PC-9 (cell line): ENCODE measurements around the gene CIAPIN1. TPM values are rescaled to one million over a fixed set of nuclear protein-coding genes. Genes with fewer than 3 reads are reported as not detected.

Experiments used
- BruUV-seq: library from RNA; stranded (reverse); fragments of 400-500 nt; replicated peaks from 2 replicates; lab custom pipeline; 2021; lab: Mats Ljungman, UMichigan
- CTCF ChIA-PET: fragments of 300-600 bp; sonication (Branson Sonifier 250); formaldehyde crosslinking; loops from one replicate; lab custom pipeline; 2022; ENCODE audit warnings: antibody characterized with exemption; lab: Charles Lee
- POLR2A ChIA-PET: fragments of 300-600 bp; sonication (Branson Sonifier 250); formaldehyde crosslinking; loops from one replicate; lab custom pipeline; 2022; ENCODE audit warnings: antibody characterized with exemption; ENCODE audit not compliant: unreplicated experiment; lab: Charles Lee
- DNase-seq, 2 experiments: peaks; one replicate each; pipeline versions ENCODE4 v3.0.0 to v3.0.0-alpha.2; 2015 to 2022; ENCODE audit warnings: mixed read lengths in 1 of 2
- H2AFZ ChIP-seq: fragments of 200-600 bp; sonication (generic); 2 replicates; pipeline ENCODE4 v1.8.1; 2017; ENCODE audit warnings: antibody characterized with exemption
- H3F3A ChIP-seq: fragments of 200-600 bp; sonication (generic); 2 replicates; pipeline ENCODE4 v1.8.1; 2017; ENCODE audit warnings: antibody characterized with exemption, mild to moderate bottlenecking, low read depth; ENCODE audit not compliant: insufficient read depth
- H3K27ac ChIP-seq: fragments of 200-600 bp; sonication (generic); 2 replicates; pipeline ENCODE4 v1.6.1; 2016; ENCODE audit warnings: mixed run types
- H3K27me3 ChIP-seq: fragments of 200-600 bp; sonication (generic); 2 replicates; pipeline ENCODE4 v1.6.1; 2016; ENCODE audit warnings: low read depth, mixed run types; ENCODE audit not compliant: insufficient read depth
- H3K36me3 ChIP-seq: fragments of 200-600 bp; sonication (generic); 2 replicates; pipeline ENCODE4 v1.6.1; 2016; ENCODE audit warnings: low read depth, mixed run types
- H3K4me1 ChIP-seq: fragments of 200-600 bp; sonication (generic); replicated peaks from 2 replicates; pipeline ENCODE4 v1.6.1; 2016; ENCODE audit warnings: mixed run types; ENCODE audit not compliant: insufficient read depth
- H3K4me2 ChIP-seq: fragments of 200-600 bp; sonication (generic); 2 replicates; pipeline ENCODE4 v1.6.1; 2017; ENCODE audit warnings: mixed run types
- H3K4me3 ChIP-seq: fragments of 200-600 bp; sonication (generic); 2 replicates; pipeline ENCODE4 v1.6.1; 2016; ENCODE audit warnings: mixed run types
- H3K79me2 ChIP-seq: fragments of 200-600 bp; sonication (generic); 2 replicates; pipeline ENCODE4 v1.6.1; 2017; ENCODE audit warnings: low read depth, mixed run types
- H3K9me2 ChIP-seq: fragments of 200-600 bp; sonication (generic); 2 replicates; pipeline ENCODE4 v1.8.1; 2017; ENCODE audit warnings: mild to moderate bottlenecking; ENCODE audit not compliant: insufficient read depth
- H3K9me3 ChIP-seq: fragments of 200-600 bp; sonication (generic); 2 replicates; pipeline ENCODE4 v1.8.1; 2016; ENCODE audit warnings: low read depth; ENCODE audit not compliant: insufficient read depth
- H4K20me1 ChIP-seq: fragments of 200-600 bp; sonication (generic); 2 replicates; pipeline ENCODE4 v1.8.1; 2017; ENCODE audit not compliant: insufficient read depth
- CTCF ChIP-seq: fragments of 200-600 bp; sonication (generic); conservative IDR thresholded peaks from 2 replicates; pipeline ENCODE4 v1.6.1; 2017; ENCODE audit warnings: mixed run types, antibody characterized with exemption, mild to moderate bottlenecking, moderate library complexity
- EZH2 ChIP-seq: fragments of 200-600 bp; sonication (generic); IDR thresholded peaks from 2 replicates; pipeline ENCODE4 v1.8.0; 2017; ENCODE audit warnings: antibody characterized with exemption, low read depth
- intact Hi-C: fragments of 100-400 bp; cut with micrococcal nuclease; formaldehyde crosslinking; loops from one replicate; pipeline ENCODE4 v1.10.0; 2022; ENCODE audit not compliant: unreplicated experiment
- total RNA-seq: library from RNA; stranded (reverse); gene quantifications from 2 replicates; pipeline ENCODE4 v1.2.3, GENCODE V29; 2021

Gene CIAPIN1
- total RNA-seq, 1 experiment from 2014 or later, result 51.4 TPM

- Histone ChIP-seq H4K20me1 (no peaks in the 10 kb centered on the region), H3F3A (peaks cover 32% of the 10 kb centered on the region), H3K36me3 (no peaks in the 10 kb centered on the region), H3K27ac (no peak overlapping the region), H2AFZ (no peak overlapping the region), H3K79me2 (no peaks in the 10 kb centered on the region), H3K4me3 (no peak overlapping the region), H3K4me2 (no peak overlapping the region), H3K9me3 (no peaks in the 10 kb centered on the region), H3K4me1 (peaks cover 32% of the 10 kb centered on the region), H3K27me3 (no peaks in the 10 kb centered on the region), H3K9me2 (no peaks in the 10 kb centered on the region)
- POLR2A ChIA-PET, result no interaction called here
- intact Hi-C loops, result no loop called here
- TF ChIP-seq CTCF, result no peak
- TF ChIP-seq EZH2, result no peak
- BruUV-seq, result no TSS peak
- CTCF ChIA-PET, result no interaction called here
- peak in 1 of 2 experiments; percentile 12 for DNase-seq
Measured at GRCh38 chr16:57396786-57397185, 50.4 kb downstream of the CIAPIN1 start.

DNA sequence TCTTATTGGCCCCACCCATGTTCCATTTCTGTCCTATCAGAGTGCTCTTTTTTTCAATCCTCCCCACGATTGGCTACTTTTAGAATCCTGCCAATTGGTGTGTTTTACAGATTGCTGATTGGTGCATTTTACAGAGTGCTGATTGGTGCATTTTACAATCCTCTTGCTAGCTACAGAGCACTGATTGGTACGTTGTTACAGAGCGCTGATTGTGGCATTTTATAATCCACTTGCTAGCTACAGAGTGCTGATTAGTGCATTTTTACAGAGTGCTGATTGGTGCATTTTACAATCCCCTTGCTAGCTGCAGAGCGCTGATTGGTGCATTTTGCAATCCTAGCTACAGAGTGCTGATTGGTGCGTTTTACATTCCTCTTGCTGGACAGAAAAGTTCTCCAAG is 52.2 kb downstream of the CIAPIN1 start:
- Histone ChIP-seq H3K9me3 (no peaks in the 10 kb centered on the region), H3K4me1 (peaks cover 33% of the 10 kb centered on the region), H3K27me3 (no peaks in the 10 kb centered on the region), H3K79me2 (no peaks in the 10 kb centered on the region), H3K4me3 (no peak overlapping the region), H3K4me2 (no peak overlapping the region), H3K27ac (no peak overlapping the region), H3K9me2 (no peaks in the 10 kb centered on the region), H4K20me1 (no peaks in the 10 kb centered on the region), H2AFZ (no peak overlapping the region), H3K36me3 (no peaks in the 10 kb centered on the region), H3F3A (peaks cover 37% of the 10 kb centered on the region)
- intact Hi-C loops, result no loop called here
- no TSS peak for BruUV-seq
- ChIA-PET POLR2A (interaction anchor here (0.5 to 1.0 kb wide), 2 partner anchors 17 to 52 kb away, joined by 6 to 8 read pairs; partner anchors contain the start of genes CIAPIN1 and COQ9), CTCF (no interaction called here)
- no peak for TF ChIP-seq EZH2
- TF ChIP-seq CTCF, result no peak
- peak in 1 of 2 experiments; percentile 28 for DNase-seq

DNA sequence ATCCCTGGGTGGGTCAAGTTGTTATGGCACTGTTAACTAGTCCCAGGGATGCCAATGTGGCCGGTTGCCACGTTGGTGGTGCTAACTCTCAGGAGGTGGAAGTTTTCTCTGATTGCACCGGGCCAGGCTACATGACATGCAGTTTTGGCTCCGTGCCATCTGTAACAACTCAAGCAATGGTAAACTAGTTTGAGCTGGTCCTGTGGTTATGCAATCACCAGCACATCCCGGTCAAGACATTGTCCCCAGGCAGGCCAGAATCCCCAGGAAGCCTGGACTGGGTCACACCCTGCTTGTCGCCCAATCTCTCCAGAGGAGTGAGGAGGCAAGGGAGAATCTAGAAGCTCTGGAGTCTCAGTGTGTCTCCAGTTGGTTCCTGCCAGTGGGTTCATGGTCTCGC is 52.7 kb downstream of the CIAPIN1 start:
- Histone ChIP-seq H3K27me3 (no peaks in the 10 kb centered on the region), H3K27ac (no peak overlapping the region), H2AFZ (no peak overlapping the region), H3K4me3 (no peak overlapping the region), H3K79me2 (no peaks in the 10 kb centered on the region), H3K4me2 (peak overlapping the region; percentile 26; the same call in 1 of the 2 replicates), H3K36me3 (no peaks in the 10 kb centered on the region), H3K9me2 (no peaks in the 10 kb centered on the region), H3K9me3 (no peaks in the 10 kb centered on the region), H3K4me1 (peaks cover 33% of the 10 kb centered on the region), H3F3A (peaks cover 38% of the 10 kb centered on the region), H4K20me1 (no peaks in the 10 kb centered on the region)
- peak; percentile 60 to 64 for DNase-seq
- intact Hi-C loops, result loop anchor here (1.0 kb wide), 1 partner anchor 16 kb away; no protein-coding TSS in a partner anchor
- POLR2A ChIA-PET, result interaction anchor here (0.5 to 1.0 kb wide), 3 partner anchors 17 to 565 kb away, joined by 3 to 8 read pairs (median 6); partner anchors contain the start of genes CIAPIN1 and COQ9
- TF ChIP-seq CTCF, result no peak
- TF ChIP-seq EZH2, result no peak
- CTCF ChIA-PET, result interaction anchor here (0.7 kb wide), 1 partner anchor 22 kb away, joined by 3 read pairs; no protein-coding TSS in a partner anchor
- BruUV-seq, result no TSS peak
